G401.6 (cell line): Measurements from ENCODE around the gene HSPG2.
"Not testable (repeated sequence)": the region's sequence is repeated elsewhere in the genome, so short reads cannot be mapped to it uniquely, and the experiment has no call there.

Experiments used
- FAIRE-seq: peaks from 2 replicates; lab custom pipeline; 2012; peaks lifted over from hg19 to GRCh38; lab: Jason Lieb, UNC

HSPG2 gene

DNA sequence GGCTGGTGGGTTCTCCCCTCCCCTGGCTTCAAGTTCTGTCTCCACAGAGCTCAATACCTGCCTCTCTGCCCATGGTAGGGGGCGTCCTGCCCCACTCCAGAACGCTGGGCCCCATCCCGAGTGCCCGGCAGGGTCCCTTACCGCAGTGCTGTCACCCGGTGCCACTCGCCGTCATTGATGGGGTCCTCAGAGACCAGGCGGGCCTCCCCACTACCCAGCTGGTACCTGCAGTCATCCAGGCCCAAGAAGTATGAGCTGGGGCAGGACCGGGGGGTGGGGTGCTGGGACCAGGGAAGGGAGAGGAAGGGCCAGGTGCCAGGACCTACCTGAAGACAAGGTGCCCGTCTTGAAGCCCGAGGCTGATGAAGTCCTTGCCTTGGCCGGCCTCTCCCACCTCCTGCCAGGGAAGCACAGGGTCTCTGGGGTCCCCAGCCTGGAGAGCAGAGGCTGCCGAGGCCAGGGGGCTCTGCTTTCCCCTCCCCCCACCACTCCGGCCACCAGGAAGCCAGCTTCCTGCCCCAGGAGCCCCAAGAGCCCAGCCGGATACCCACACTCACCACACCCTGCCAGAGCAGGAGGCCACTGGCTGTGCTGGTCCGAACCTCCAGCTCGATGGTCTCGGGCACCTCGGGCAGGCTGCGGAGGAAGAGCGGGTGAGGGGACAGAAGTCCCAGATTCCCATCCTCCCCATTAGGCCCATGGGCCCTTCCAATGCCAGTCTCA is 113.0 kb downstream of the HSPG2 start:
- FAIRE-seq = no peak

DNA sequence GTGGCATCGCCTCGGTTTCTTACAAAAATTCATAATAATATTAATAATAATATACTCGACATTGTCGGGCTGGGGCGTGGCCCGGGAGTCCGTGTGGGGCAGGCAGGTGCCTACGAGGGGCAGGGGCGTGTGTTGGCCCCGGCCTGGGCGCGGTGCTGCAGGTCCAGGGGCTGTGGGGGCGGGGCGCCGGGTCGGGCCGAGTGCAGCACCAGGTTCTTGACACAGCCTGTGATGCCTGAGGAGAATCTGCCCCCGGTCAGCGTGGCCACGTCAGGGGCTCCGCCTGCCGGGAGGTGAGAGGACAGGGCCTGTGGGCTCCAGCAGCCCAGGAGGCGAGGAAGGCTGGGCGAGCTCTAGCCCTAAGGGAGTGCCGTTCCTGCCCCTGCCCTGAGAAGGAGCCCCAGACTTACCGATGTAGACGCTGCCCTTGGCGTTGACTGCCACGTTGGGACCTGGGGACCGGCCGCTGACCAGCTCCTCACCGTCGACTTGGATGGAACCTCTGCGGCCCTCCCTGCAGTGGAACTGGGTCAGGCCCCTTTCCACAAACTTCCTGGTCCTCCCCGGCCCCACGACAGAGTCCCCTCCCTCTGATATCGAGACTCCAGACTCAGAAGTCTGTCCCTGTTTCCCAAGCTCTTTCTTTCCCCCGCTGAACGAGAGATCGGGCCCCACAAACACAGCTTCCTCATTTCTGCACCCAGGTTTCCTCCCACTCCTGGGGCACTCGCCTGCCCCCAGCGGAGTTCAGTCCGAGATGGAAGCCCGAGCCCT is 113.7 kb downstream of the HSPG2 start:
- FAIRE-seq = no peak

DNA sequence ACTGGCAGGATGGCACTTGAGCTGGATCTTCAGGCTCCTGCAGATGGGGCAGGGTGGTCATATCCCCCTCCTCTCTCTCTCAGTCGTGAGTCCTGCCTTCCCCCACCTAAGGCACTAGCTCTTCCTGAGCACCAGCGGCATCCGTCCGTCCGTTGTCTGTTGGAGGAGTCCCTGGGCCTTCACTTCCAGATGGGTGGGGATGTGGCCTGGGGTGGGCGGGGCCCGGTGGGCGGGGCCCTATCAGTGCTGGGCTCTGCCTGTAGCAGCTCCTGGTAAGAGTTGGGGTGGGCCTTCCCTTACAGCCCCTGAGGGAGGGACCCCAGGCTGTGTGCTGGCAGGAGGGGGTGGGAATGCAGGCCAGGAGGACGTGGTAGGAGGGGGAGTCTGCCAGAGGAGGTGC is 114.8 kb downstream of the HSPG2 start:
- no peak for FAIRE-seq

- FAIRE-seq = no peak
These were observed 115.6 kb downstream of the HSPG2 start for GRCh38 chr1:21821385-21822019.

DNA sequence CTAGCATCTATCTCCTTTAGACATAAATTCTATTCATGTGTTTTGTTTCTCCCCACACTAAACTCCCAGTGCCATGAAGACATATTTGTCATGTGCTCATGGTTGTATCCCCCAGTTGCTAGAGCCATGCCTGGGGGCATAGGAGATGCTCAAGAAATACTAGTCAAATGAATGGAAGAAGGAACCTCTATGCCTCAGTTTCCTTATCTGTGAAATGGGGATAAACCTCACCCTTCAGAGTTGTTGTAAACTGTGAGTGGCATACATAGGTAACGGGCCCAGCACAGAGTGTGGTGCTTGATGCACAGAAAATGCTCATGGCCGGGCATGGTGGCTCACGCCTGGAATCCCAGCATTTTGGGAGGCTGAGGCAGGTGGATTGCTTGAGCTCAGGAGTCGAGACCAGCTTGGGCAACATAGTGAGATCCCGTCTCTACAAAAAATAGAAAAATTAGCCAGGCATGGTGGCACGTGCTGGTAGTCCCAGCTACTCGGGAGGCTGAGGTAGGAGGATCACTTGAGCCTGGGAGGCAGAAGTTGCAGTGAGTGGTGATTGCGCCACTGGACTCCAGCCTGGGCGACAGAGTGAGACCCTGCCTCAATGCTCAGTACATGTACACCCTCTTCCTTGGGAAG is 116.4 kb downstream of the HSPG2 start:
- no peak for FAIRE-seq

GRCh38 chr1:21818656-21819055 is 118.5 kb downstream of the HSPG2 start:
- no peak for FAIRE-seq

- FAIRE-seq = no peak
These were observed 120.4 kb downstream of the HSPG2 start for GRCh38 chr1:21816602-21817302.

DNA sequence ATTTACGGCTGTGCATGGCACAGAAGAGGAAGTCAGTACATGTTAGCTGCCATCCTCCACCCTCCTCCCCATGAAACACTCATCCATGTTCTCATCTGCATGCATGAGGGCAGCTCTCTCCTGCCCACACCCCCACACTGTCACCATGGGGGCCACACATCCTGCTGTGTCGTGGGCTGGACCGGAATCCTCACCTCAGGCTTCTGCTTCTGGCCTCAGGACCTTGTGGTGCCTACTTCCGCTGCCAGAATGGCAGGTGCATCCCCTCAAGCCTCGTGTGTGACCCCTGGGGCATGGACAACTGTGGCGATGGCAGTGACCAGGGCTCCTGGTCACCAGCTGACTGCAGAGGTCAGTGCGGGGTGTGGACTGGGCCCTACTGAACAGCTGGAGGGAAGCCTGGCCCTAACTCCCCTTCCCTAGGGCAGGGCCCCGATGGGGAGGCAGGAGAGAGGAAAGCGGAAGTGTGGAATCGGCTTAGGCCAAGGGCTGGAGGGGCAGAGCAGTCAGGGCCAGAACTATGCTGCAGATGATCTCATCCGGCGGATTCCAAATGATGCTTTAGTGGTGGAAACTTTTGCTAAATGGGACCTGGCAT is 121.3 kb downstream of the HSPG2 start:
- FAIRE-seq = no peak

GRCh38 chr1:21814981-21815582 is 122.0 kb downstream of the HSPG2 start:
- FAIRE-seq = no peak

- FAIRE-seq = no peak
These were observed 122.7 kb downstream of the HSPG2 start for GRCh38 chr1:21814241-21814918.

- no peak for FAIRE-seq
These were observed 123.6 kb downstream of the HSPG2 start for GRCh38 chr1:21813542-21813941.

GRCh38 chr1:21811875-21812305 is 125.2 kb downstream of the HSPG2 start, which contains the start of gene LDLRAD2:
Gene LDLRAD2 (plus strand): TSS chr1:21812265. CDS start chr1:21812452, 187 bp downstream.
- no peak for FAIRE-seq

DNA sequence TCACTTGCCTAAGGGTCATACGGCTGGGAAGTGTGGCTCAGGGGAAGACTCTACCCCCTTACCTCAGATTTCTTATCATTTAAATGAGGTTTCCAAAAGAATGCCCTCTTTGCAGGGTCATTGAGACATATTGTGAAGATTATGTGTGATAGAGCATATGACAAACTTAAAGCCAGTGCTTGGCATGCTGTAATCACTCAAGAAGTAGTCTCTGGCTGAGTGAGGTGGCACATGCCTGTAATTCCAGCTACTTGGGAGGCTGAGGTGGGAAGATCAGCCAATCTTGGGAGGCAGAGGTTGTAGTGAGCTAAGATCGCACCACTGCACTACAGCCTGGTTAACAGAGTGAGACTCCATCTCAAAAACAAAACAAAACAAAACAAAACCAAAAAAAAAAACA is 132.6 kb downstream of the HSPG2 start:
- FAIRE-seq = no peak

DNA sequence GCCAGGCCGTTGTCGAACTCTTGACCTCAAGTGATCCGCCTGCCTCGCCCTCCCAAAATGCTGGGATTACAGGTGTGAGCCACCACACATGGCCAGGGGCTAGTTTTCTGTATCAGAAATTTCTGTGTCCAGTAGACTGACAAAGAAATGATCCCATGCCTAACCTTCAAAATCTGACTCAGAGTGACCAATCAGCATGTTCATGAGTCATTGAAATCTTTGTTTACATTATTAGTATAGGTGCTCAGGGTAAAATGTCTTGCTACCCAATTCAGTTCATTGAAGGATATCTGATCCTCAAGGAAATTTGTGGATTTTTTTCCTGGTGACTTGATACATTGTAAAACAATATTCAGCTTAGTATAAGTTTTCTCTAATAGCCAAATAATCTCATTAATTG is 136.0 kb downstream of the HSPG2 start:
- no peak for FAIRE-seq

DNA sequence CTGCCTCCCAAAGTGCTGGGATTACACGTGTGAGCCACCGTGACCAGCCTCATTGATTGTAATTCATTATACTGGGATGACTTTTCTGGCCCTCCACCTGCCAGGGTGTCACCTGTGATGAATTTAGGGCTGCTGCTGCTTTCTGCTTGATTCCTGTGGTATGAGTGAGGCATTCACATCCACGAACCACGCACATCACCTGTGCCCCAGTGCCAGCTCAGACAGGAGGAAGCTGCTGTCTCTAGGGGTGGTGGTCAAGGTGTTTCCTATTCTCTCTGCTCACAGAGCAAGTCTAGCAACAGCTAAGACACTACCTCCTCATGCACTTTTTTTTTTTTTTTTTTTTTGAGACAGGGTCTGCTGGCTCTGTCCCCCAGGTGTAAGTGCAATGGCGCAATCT is 137.4 kb downstream of the HSPG2 start:
- FAIRE-seq = no peak

- FAIRE-seq = no peak
These were observed 142.0 kb downstream of the HSPG2 start for GRCh38 chr1:21795075-21795474.

- FAIRE-seq = no peak
These were observed 142.5 kb downstream of the HSPG2 start for GRCh38 chr1:21794656-21795055.

DNA sequence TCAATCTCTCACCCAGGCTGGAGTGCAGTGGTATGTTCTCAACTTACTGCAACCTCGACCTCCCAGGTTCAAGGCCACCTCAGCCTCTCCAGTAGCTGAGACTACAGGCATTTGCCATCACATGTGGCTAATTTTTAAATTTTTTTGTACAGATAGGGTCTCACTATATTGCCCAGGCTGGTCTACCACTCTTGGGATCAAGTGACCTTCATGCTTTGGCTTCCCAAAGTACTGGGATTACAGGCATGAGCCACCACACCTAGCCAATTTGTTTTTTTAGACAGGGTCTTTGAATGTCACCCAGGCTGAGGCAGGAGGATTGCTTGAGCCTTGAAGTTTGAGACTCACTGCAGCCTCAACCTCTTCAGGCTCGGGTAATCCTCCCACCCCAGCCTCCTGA is 144.0 kb downstream of the HSPG2 start:
- FAIRE-seq = no peak

DNA sequence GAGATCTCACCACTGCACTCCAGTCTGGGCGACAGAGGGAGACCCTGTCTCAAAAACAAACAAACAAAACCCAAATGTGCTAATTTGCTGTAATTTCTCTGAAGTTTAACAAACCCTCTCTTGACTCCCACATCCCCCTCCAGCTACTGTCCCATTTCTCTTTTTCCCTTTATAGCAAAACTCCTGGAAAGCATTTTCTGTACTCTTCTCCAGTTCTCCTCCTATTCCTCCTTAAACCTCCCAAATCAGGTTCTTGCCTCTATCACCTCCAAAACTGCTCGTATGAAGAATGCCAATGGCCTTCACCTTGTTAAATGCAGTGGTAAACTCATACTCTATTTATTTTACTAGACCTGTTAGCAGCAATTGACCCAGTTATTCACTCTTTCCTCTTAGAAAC is 150.5 kb downstream of the HSPG2 start:
- no peak for FAIRE-seq

DNA sequence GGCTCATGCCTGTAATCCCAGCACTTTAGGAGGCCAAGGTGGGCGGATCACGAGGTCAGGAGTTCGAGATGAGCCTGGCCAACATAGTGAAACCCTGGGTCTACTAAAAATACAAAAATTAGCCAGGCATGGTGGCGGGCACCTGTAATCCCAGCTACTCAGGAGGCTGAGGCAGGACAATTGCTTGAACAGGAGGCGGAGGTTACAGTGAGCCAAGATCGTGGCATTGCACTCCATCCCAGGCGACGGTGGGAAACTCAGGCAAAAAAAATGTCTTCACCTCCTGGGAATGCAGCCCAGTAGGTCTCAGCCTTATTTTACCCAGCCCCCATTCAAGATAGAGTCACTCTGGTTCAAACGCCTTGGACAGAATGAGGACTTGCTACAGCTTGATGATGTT is 151.3 kb downstream of the HSPG2 start:
- not testable (repeated sequence) for FAIRE-seq
